ENCODE measurements around the gene GINS1. TPM values are rescaled to one million over a fixed set of nuclear protein-coding genes. Genes with fewer than 3 reads are reported as not detected.

GINS1 gene
- total RNA-seq, 1 donor from 2014 or later: 1.4 TPM

DNA sequence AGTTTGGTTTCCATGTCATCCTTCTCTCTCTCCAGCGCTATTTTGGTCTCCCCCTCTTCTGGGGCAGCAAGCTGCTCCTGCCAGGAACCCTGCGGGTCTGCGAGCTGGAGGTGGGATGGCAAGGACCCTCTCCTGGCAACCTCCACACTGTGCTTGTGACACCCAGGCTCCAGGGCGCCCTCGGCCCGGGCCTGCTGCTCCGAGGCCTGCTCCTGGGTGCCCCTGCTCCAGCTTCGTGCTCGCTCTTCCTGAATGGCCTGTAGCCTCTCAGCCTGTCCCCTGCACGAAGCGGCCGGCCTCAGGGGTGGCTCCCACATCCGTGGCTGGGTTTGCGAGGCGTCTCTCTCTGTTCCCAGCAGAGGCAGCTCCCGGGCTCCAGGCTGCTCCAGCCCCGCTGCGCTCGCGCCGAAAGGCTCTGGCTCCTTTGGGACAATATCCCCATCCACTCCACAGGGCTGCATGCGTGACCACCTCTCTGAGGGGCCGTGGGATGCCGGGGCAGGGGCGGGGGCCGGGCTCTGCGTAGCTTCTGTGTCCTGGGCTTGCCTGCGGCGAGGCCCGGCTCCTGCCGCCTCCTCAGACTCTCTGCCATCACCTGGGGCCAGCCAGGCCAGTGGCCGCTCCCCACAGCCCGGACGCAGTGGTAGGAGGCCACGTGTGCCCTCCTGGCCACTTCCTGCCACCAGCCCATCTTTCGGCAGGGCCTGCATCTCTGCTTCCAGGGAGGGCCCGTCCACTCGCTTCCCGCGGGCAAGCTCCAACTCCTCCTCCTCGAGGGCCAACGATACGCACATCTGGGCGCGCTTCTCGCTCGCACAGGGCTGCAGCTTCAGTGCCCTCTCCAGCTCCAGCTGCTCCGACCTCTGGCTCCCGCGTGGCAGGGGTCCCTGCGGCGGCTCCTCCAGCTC, 68.9 kb downstream of the GINS1 start:
- DNase-seq (ENCODE audit: low spot score): no peak

DNA sequence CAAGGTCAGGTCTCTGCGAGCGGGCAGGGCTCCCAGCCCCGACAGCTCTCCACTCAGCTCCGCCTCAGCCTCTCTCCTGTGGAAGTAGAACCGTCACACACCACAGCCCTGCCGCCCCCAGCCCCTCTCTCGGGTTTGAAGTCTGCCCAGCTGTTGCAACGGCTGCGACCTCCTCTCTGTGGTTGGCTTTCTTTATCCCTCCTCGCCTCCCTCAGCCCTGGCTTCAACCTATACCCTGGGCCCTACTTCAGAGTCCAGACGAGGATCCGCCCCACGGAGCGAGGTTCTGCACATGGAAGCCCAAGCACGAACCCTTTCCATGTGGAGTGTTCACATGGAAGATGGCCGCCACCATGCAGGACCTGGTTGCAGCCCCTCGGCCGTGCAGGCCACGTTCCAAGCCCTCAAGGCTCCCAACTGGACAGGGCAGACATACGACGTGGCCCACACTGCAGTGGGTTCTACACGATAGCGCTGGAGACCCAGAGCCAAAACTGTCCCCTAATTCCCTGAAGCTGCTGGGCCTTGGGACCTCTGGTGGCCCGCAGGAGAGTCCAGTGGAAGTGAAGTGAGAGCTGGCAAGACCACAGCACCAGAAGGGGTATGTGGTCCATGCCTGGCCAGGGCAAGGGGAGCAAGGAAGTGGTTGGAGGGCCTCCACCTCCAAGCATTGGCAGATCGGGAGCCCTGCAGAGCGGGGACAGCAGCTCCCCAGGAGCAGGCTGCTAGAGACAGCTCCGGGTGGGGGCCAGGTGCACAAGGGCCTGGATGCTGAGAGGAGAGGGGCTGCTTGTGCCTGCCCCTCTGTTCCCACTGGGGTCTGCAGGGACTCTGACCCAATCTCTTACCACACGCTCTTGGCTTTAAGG, 69.8 kb downstream of the GINS1 start:
- DNase-seq (ENCODE audit: low spot score): no peak

DNA sequence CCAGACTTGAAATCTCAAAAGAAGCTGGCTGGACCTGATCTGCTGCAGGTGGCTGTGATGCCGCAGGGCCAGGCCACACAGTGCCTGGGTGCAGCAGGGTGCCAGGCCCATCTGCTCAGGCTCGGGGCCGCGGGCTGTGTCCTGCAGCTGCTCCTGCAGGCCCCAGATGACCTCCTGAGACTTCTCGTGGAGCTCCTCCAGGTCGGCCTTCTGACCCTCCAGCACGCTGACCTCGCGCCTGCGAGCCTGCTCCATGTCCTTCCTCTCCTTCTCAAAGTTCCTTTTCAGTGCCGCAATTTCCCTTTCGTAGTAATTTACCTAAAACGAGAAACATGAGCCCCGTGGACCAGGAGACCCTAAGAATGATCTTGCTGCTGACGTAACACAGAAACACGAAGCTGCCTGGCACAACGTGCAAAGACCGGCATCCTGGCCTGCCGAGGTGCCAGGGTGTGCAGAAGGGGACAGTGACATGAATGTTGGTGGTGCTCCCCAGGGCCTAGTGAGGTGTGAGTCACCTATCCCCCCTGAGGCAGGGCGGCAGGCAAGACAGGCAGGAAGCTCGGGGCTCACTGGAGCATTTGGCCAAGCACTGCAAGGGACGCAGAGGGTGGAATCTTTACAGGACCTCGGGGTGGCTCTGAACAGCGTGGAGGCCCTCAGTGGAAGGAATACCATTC, 71.6 kb downstream of the GINS1 start:
- DNase-seq (ENCODE audit: low spot score): no peak

DNA sequence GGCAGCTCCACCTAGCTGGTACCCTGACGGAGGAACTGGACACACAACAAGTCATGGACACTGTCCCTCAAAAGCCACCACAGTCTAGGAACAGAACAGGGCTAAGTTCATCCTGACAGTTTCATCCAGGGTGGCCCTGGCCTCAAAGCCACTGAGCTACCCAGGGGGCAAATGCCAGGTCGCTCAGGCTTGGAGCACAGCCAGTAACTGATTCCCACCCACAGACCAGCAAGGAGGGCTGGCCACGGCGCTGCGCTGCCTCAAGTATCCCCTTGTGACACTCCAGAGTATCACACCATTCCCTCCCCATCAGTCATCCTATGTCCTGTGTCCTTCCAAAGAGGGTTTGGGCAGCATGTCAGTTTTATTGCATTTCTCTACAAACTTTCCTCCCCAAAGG, 72.2 kb downstream of the GINS1 start:
- no peak for DNase-seq (ENCODE audit: low spot score)

DNA sequence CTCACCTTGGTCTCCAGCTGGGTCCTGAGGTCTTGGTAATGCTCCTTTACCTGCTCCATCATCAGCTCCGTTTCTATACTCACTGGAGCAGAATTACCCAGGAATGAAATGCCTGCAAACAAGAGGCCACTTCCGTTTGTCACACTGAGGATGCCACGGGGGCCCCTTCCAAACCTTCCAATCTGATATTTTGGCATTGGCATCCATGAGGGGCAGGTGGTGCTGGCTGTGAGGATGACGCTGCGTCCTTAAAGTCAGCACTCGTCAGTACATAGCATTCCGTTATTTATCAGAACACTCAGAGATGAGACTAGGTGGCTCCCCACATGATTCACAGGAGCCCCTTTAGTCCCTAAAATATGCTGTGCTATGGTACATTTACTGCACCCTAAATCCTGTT, 72.7 kb downstream of the GINS1 start:
- DNase-seq (ENCODE audit: low spot score): no peak

DNA sequence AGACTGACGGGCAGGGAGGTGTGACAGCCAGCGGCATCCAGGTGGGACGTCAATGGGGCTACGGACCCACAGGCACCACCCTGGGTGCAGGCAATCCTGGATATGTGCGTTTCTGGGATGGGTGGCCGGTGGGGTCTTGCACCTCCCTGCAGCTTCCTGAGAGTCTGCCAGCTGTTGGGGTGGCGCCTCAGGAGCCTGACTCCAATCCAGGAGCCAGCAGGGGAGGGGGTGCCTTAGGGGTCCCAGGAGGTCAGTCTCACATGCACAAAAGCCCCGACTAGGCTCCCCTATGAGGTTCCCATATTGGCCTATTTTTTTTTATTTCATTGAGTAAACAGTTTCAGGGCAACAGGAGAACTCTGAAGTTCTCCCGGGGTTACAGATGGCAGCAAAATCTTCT, 73.3 kb downstream of the GINS1 start:
- DNase-seq (ENCODE audit: low spot score): no peak

DNA sequence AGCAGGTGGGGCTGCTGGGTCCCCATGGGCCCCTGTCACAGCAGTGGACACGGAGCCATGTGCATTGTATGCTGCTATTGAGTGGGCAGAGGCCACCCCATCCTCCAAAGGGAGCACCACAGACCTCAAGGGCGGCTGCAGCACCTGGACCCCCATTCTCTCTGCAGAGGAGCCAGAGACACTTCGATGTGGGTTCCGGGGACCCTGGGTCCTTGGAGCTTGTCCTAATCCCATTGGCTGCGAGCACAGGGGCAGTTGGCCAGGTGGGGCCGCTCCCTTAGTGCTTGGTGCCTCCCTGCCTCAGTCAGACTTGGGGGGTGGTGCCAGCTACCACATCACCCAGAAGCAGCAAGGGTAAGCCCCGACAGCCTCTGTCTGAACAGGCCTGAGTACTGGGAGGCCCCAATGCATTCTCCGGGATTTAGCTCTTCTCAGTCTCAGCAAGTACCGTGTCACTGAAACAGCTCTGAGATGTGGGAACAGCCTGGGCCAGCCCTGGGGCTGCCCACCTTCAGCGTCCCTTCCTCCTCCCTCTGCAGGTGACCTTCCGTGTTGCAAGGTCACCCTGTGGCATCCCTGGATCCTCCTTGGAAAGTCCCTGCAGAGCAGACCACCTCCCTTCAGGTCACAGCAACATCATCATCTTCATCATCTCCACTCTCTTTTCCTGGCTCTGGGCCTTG, 73.9 kb downstream of the GINS1 start:
- DNase-seq (ENCODE audit: low spot score): no peak

DNA sequence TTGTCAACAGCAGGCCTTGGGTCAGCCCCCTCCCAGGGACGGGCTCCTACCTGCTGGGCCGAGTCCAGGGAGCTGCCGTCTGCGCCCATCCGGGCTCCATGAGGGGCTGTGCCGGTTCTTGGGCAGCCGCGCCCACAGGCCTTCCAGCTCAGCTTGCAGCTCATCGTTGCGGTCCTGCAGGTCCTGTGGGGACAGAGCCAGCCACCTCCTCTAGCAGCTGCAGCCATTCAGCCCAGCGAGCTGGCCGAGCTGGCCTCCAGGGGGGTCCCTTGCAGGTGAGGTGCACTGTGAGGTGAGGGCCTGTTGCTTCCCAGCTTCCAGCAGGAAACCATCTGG, 74.4 kb downstream of the GINS1 start:
- DNase-seq (ENCODE audit: low spot score): no peak

DNA sequence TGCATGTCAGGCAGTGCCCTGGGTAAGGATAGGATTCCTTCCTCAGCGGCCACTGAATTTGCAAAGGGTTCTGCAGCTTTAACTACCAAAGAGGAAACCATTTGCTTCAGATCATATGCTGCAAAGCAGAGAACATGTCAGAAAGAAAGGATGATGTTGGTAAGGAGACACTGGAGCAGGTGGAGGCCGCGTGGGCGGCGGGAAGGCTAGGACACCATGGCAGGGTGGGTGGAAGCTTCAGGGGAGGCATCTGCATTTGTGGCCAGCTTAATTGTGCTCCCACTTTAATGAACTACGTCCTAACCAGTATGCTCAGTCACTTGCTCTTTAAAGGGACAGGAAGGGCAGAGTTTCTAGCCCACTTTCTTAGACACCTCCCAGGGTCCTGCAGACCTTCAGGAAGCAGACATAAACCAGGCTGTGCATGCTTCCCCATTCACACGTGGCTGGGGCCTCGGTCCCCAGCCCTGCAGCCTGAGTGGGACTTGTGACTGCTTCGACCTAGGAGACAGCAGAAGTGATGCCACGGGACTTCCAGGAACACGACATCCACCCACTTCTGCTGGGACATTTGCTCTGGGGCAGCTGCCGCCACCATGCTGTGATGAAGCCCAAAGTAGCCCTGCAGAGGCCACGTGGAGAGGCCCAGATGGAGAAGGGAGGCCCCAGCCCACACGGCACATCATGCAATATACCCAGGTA, 76.1 kb downstream of the GINS1 start:
- no peak for DNase-seq (ENCODE audit: low spot score)

DNA sequence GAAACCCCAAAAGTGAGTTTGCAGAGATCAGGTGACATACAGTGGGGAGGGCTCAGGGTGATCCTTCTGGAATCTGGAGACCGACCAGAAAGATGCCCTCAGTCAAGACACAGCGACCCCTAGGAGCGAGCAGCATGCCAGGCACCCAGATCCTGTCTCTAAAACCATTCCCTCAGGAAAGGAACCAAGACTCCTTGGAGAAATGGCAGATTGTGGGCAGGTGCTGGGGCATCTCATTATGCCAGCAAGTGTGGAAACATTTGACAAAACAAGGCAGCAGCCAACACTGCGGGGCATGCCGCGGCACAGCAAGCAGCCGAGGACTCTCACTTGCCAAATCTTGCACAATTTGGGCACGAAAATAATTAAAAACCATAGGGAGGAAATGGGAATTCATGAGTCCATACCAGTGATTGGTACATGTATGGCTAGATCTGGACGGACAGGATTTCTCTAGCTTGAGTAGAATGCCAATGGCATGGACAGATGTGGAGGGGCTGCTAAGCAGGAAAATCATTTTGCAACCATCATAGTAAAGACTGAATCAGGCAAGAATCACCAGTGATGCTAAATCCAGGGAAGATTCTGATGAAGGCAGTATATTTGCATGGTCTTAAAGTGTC, 76.9 kb downstream of the GINS1 start:
- no peak for DNase-seq (ENCODE audit: low spot score)

DNA sequence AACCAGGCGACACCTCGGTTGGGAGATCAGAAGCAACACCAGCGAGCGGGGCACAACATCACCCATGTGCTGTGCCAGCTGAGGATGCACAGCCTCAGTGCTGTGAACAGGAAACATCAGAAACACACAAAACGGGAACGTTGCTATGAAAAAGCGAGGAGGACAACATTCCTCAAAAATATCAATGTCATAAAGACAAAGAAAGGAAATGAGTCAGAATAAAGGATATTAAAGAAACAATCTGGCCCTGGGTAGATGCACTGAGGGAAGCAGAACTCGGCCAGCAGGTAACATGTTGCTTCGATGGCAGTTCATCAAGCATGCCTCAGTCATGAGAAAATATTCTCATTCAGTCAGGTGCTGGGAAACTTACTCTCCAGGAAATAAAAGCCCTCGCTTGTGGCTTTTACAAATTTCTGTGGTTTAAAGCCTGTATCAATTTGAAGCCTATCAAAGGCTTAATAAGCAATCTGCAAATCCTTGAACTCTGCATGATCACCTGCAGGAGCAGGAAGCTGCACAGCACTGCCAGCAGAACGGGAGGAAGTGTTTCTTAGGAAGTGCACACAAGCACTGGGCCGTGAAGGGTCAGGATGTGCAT, 77.5 kb downstream of the GINS1 start:
- DNase-seq (ENCODE audit: low spot score): no peak

DNA sequence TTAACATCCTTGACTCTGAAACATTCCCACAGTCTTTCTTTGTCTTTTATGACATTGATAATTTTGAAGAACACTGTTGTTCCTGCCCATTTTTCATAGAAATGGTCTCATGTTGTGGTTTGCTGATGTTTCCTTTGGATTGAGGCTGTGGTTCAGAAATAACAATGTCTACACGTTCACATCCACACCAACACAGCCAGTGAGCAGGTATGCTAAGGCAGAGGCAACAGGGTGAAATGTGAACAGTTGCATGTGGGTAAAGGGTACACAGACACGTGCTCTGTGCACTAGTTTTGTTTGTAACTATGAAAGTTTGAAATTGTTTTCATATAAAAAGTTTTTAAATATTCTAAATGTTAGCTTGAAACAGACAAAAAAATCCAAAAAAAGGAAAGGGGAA, 78.4 kb downstream of the GINS1 start:
- DNase-seq (ENCODE audit: low spot score): no peak

DNA sequence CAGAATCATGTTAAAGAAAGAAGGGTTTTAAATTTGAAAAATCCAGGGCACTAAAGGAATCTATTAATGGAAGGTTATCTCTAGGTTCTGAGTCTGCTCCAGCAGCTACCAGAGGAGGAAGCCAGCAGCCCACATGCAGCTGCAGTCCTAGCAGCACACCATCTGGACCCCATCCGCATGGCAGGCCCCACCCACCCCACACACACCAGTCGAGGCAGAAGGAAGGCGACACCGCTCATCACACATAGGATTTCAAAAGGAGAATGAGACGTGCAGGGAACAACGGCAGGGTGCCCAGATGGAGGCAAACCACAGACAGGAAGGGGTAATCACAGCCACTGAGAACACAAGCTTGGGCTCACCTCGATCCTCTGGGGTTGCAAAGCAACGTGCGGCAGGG, 78.9 kb downstream of the GINS1 start:
- DNase-seq (ENCODE audit: low spot score): no peak

DNA sequence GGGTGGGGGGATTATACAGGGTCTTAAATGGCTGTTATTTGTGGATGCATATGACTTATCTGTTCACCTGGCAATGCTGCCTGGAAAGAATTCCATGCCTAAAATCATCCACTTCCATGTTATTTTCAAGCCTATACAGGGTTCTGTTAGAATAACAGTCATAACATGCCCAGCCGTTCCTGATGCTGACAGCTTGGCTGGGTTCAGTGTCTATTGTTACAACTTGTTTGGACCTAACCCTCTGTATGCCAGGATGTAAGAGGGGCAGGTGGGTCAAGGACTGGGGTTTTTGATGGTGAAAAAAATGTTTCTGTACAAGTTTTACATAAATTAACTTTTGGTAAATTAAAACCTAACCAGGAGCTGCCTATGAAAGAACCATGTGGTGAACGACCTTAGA, 79.8 kb downstream of the GINS1 start:
- no peak for DNase-seq (ENCODE audit: low spot score)

DNA sequence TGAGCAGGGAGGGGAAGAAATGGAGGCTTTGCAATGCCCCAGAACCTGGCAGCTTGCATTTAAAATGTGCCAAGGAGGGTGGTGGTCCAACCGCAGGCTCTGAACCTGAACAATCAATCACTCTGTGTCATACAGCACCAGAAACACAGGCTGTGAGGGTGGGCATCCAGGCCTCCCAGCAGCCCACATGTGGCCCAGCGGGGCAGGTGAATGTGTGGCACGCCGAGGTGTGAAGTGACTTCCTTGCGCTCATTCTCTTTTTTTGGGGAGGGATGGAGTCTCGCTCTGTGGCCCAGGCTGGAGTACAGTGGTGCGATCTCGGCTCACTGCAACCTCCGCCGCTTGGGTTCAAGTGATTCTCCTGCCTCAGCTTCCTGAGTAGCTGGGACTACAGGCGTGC, 80.5 kb downstream of the GINS1 start:
- no peak for DNase-seq (ENCODE audit: low spot score)

DNA sequence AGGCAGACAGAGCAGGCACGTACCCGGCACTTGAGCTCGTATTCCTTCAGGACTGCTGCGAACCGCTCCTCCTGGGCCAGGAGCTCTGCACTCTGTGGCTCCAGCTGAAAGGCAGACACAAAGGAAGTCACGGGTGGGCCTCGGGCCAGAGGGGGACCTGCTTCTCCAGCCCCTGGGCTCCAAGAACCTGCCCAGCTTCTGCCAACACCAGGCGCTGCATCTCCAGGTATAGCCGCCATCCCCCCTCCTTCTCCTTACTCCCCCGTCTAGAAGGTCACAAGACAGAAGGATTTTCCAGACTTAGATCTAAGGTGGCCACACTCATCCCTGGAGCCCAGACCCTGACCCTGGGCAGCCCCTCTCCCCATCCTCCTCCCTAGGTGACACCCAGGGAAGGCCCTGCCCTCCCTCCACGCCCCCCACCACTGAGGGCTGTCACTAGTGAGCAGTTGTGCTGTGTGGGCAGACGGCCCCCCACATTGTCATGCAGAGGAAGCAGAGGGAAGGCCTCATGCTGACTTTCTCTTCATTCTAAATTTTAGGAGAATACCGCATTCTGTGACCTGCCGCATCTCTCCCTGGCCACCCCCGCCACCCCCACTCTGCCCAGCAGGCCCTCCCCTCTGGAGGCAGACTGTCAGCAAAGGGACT, 81.9 kb downstream of the GINS1 start:
- no peak for DNase-seq (ENCODE audit: low spot score)

DNA sequence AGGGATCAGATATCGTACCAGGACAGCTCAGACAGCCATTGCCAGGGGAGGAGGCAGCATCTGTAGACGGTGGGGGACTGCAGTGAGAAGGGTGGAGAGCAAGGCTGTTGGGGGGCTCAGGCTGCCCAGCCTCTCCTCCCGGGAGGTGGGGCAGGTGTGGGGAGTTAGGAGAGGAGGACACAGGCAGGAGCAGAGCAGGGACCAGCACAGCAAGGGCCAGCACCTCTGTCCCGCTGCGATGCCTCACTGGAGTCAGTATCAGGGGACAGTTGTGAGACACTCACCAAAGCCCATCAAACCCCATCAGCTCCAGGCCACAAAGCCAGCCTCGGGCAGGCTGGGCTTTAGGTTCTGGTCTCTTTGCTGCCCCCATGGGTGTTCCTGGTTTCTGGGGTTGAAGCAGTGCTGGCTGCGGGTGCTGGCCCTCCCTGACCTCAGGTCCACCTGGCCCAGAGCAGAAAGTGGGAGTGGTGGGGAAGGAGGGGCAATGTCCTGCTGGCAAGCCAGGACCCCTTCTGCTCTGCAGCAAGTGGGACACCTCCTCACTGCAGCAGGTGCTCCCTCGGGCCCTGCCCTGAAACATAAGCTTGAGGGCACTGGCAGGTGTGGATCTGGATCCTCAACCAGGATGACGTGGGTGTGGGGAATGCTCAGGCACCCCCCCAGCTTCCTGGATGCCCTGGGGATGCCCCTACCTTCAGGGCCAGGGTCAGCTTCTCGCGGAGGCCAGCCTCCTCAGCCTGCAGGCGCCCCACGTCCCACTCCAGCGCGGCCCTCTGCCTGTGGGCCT, 83.4 kb downstream of the GINS1 start:
- no peak for DNase-seq (ENCODE audit: low spot score)

DNA sequence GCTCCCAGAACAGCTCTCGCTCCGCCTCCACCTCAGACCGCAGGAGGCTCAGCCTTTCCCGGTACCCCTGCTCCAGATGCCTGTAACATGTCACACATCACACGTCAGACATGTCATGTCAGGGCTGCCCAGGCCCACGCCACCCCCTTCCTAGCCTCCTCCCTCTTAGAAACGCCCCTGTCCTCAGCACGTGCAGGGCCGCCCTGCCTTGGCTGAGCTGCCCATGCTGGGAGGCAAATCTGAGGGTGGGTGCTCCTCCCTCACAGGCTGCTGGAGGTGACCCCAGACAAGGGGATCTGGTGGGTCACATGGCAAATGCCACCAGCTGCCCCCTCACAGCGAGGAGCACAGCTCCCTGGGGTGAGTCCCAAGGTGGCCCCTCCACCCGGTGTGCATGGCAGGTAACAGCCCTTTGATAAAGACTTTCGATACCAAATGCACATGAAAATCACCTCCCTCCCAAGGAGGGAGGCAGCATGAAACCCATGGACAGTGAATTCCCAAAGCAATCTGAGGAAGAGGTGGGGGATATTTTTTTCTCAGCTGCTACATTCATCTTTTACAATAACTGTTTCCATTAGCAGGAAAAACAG, 84.1 kb downstream of the GINS1 start:
- DNase-seq (ENCODE audit: low spot score): no peak

DNA sequence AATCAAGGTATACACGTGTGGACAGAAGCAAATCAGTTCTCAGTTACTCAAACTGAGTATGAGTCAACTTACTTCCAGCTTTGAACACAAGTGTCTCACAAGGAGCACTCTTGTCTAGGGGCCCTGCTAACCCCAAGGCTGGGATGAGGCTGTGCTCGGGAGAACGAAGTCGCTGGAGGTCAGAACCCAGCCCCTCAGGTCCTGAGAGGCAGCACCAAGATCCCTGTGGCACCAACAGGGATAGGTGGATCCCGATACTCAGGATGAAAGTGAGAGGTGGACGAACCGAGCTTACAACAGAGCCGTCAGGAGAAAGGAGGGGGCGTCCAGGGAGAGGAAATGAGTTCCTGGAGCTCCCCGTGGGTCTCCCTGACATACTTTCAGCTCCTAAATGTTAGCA, 85.7 kb downstream of the GINS1 start:
- no peak for DNase-seq (ENCODE audit: low spot score)
